Right ventricle myocardium superior (tissue), 1 donor: ENCODE measurements around the gene JMJD1C. TPM values are rescaled to one million over a fixed set of nuclear protein-coding genes. Genes with fewer than 3 reads are reported as not detected.
"Not testable (repeated sequence)": the region's sequence is repeated elsewhere in the genome, so short reads cannot be mapped to it uniquely, and the experiment has no call there.

ENCODE experiments used
- ATAC-seq: fragments of 200-7000 bp; cut with Tn5 transposase; one replicate; pipeline ENCODE4 v1.9.1; 2020; ENCODE audit warnings: mild to moderate bottlenecking; ENCODE audit not compliant: poor library complexity
- DNase-seq: peaks from one replicate; pipeline ENCODE4 v3.0.0-alpha.2; 2020
- intact Hi-C: fragments of 100-400 bp; cut with DNase I; formaldehyde crosslinking; loops from one replicate; pipeline ENCODE4 v1.11.2; 2022
- total RNA-seq: library from RNA; stranded (reverse); fragmentation: NEBNext Ultra II Directional; extraction: Animal tissue kit (Norgen Biotek cat#: 25700); gene quantifications from one replicate; pipeline ENCODE4 v1.2.1, GENCODE V29; 2021
- donor health status: DM: no; HTN: yes; CAD: no; lungs with severe emphysema.

JMJD1C gene
- total RNA-seq, 1 donor from 2014 or later = 32.9 TPM

GRCh38 chr10:63173468-63174232 lies 292.1 kb downstream of the JMJD1C start:
- DNase-seq (no peak), ATAC-seq (peak; percentile 52)
- intact Hi-C loops = no loop called here

- DNase-seq = no peak
- intact Hi-C loops = no loop called here
- ATAC-seq = no peak
These were observed 293.9 kb downstream of the JMJD1C start for GRCh38 chr10:63171926-63172325.

DNA sequence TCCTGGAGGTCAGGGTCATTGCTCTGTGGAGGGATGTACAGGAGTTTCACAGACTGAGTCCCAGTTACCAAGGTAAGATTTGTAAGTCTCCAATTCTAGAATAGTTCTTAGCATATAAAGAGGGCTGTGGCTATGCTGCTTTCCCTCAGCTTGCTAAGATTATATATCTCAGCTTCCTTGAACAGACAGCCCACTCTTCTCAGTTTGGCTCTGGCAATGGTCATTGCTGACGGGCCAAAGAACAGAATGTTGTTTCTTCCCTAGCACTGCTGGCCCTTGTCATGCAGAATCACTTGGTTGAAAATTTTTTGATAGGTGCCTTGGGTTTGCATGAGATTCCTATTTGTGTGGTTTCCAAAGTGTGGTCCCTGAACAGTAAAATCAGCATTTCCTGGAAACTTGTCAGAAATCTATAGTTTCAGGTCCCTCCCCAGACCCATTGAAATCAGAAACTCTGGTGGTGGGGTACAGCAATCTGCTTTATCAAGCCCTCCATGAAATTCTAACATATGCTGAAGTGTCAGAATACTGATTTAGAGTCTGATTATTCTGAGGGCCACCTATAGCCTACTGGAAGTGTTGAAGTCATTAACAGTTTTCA lies 294.4 kb downstream of the JMJD1C start:
- peak; percentile 42 for ATAC-seq
- intact Hi-C loops = no loop called here
- no peak for DNase-seq

- ATAC-seq (no peak), DNase-seq (no peak)
- intact Hi-C loops = loop anchor here (5.0 kb wide), 1 partner anchor 548 kb away; no protein-coding TSS in a partner anchor
These were observed 296.2 kb downstream of the JMJD1C start for GRCh38 chr10:63169624-63170023.

DNA sequence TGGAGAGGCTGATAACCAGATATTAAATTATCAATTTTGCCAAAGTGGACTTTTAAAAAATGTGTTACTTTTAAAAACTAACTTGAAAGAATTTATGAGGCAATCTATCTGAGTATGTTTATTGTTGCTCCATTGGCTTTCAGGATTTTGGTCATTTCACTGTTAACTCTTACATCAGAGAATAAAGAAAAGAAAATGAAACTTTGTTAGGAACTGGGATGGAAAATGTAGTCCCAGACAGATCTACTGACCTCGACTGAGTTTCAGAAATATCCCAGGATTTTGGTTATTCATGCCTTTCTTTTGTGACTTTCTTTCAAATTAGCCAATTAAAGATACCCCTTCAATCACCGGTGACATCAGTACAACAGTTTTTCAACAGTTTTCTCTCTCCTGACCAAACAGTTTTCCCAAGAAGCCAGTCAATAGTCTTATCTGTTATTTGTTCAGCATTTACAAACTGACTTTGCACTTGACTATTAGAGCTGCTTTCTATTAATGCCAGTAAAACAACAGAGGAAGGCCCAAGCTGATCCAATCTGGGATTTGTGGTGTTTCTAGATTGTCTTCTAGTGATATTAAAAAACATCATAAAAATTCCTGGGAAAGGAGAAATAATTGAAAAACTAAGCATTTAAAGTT lies 296.8 kb downstream of the JMJD1C start:
- ATAC-seq (no peak), DNase-seq (no peak)
- intact Hi-C loops = loop anchor here (5.0 kb wide), 1 partner anchor 548 kb away; no protein-coding TSS in a partner anchor

GRCh38 chr10:63166742-63167258 lies 299.0 kb downstream of the JMJD1C start:
- ATAC-seq (peak; percentile 70), DNase-seq (no peak)
- intact Hi-C loops = loop anchor here (5.0 kb wide), 1 partner anchor 551 kb away; no protein-coding TSS in a partner anchor

DNA sequence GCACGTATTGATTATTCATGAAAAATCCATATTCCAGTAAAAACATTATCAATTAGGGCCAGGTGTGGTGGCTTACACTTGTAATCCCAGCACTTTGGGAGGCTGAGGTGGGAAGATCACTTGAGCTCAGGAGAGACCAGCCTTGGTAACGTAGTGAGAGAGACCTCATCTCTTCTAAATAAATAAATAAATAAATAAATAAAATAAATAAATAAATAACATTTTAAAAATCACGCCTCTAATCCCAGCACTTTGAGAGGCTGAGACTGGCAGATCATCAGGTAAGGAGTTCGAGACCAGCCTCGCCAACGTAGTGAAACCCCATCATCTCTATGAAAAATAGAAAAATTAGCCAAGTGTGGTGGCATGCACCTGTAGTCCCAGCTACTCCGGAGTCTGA lies 300.5 kb downstream of the JMJD1C start:
- ATAC-seq = no peak
- intact Hi-C loops = loop anchor here (5.0 kb wide), 1 partner anchor 552 kb away; no protein-coding TSS in a partner anchor
- no peak for DNase-seq

GRCh38 chr10:63164166-63164623 lies 301.6 kb downstream of the JMJD1C start:
- intact Hi-C loops = no loop called here
- DNase-seq (no peak), ATAC-seq (peak; percentile 80)

GRCh38 chr10:63161592-63161991 lies 304.2 kb downstream of the JMJD1C start:
- intact Hi-C loops = no loop called here
- ATAC-seq (no peak), DNase-seq (no peak)

DNA sequence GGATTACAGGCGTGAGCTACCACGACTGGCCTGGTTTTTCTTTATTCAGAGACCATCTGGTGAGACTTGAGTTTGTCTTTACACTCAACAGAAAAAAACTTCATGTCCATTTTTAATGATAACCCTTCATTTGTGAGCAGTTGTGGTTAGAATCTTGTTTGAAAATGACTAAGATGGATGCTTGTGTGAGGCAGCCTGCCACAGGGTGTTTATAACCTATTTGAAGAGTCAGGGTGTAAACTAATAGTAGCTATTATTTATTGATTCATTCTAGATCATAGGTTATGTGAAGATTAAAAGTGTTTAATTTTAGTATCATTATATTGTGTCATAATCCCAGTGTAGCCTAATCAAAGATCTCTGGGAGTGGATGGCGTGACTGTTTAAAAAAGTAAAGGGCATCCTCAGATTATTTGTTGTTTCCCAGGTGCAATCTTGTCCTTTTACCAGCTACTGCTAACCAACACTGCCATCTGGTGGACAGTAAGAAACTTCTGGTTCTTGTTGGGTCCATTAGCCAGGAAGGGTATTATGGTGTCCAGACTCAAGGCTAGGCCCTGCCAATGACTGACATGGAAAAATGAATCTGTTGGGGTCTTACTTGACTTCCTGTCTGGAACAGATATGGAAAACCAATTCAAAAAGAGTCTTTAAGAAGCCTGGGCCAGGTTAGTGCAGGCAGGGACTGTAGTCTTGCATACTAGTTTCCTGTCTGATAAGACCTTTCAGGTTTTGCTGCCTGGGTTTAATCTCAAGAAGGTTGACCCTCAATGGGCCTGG lies 307.7 kb downstream of the JMJD1C start:
- DNase-seq (no peak), ATAC-seq (peak; percentile 78)
- intact Hi-C loops = loop anchor here (5.0 kb wide), 2 partner anchors 566 to 721 kb away; no protein-coding TSS in a partner anchor

GRCh38 chr10:63156236-63156635 lies 309.5 kb downstream of the JMJD1C start:
- DNase-seq = no peak
- ATAC-seq = no peak
- intact Hi-C loops = loop anchor here (5.0 kb wide), 2 partner anchors 564 to 719 kb away; no protein-coding TSS in a partner anchor

DNA sequence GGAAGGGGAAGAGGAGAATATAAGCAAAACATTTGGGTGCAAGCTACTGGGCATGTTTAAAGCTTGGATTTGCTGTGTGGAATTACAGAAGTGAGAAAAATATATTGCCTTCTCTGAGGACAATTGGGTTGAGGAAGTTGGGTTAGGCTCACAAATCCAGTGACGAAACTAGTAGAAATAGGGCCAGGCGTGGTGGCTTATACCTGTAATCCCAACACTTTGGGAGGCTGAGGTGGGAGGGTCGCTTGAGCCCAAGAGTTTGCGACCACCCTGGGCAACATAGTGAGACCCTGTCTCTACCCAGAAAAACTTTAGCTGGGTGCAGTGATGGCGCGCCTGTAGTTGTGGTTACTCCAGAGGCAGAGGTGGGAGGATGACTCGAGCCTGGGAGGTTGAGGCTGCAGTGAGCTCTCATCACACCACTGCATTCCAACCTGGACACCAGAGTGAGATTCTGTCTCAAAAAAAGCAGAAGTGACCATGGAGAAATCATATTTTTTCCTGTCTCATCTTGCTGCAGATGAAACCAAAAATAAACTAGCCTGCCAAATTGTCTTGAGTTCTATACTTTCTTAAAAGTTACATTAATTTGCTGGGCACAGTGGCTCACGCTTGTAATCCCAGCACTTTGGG lies 310.3 kb downstream of the JMJD1C start:
- intact Hi-C loops = loop anchor here (5.0 kb wide), 2 partner anchors 563 to 718 kb away; no protein-coding TSS in a partner anchor
- ATAC-seq (no peak), DNase-seq (no peak)

DNA sequence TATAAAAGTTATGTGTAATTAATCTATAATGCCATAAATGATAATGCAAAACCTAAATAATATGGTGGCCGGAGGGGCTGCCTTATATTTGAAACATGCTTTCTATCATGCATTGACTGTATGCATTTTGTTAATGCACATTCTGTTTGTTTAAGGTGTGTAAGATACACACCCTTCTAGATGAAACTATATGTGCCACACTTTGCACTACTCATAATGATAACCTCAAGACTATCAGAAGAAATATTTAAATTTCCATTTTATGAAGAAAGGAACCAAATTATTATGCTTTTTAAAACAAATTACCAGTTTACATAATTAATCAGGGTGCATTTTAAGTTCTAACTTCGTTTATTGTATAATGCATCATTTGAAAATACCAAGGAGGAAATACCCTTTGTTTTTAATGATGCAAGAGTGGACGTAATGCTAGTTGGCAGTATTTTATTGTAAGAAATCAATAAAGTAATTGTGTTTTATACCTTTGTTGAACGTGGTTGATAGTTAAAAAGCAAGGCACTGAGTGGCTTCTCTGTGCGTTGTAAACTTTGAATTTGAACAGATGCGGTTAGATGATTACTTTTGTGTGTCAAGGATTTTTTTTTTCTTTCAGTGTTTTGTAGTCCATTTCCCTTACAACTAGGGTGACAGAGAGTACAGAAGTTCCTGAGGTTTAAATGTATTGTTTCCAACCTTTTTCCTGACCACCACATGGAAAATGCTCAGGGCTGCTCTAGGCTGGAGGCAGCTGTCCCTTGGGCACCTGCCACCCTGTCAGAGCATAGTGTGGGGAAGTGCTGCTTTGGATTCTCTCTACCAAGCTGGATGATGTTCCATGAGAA lies 311.0 kb downstream of the JMJD1C start:
- intact Hi-C loops = loop anchor here (5.0 kb wide), 2 partner anchors 562 to 717 kb away; no protein-coding TSS in a partner anchor
- DNase-seq (no peak), ATAC-seq (no peak)

DNA sequence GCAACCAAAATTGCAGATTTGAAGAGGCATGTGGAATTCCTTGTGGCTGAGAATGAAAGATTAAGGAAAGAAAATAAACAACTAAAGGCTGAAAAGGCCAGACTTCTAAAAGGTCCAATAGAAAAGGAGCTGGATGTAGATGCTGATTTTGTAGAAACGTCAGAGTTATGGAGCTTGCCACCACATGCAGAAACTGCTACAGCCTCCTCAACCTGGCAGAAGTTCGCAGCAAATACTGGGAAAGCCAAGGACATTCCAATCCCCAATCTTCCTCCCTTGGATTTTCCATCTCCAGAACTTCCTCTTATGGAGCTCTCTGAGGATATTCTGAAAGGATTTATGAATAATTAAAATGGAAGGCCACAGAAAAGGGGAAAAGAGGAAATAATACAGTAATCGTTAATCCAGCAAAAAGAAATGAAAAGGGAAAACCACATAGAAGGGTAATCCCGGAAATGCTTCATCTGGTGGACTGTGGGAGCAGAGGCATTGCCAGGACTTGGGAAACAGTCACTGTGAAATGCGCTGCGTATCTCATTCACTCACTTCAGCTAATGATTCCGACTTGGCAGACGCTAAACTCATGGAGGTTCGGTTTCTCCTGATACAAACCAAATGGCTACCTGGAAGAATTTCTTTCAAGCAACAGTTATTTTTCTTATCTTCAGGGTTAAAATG lies 311.8 kb downstream of the JMJD1C start:
- intact Hi-C loops, ATAC-seq, DNase-seq: not testable (repeated sequence)

- DNase-seq (no peak), ATAC-seq (no peak)
- intact Hi-C loops = no loop called here
These were observed 315.0 kb downstream of the JMJD1C start for GRCh38 chr10:63150745-63151144.

- no peak for ATAC-seq
- intact Hi-C loops = loop anchor here (10.0 kb wide), 1 partner anchor 332 kb away; the partner anchor contains the start of gene EGR2
- no peak for DNase-seq
These were observed 319.3 kb downstream of the JMJD1C start for GRCh38 chr10:63146503-63146902.
